HG03521 (cell line): ENCODE results near the gene PAM16.

Experiments
- ATAC-seq: cut with Tn5 transposase; IDR thresholded peaks from one replicate; pipeline ENCODE4 v1.9.1; 2021; ENCODE audit warnings: mild to moderate bottlenecking, moderate library complexity; ENCODE audit not compliant: unreplicated experiment

Gene PAM16

GRCh38 chr16:4383591-4384444 is 32.7 kb upstream of the PAM16 start:
- no peak for ATAC-seq

- ATAC-seq = no peak
Observed at GRCh38 chr16:4382795-4383357, 31.8 kb upstream of the PAM16 start.

- no peak for ATAC-seq
Observed at GRCh38 chr16:4381935-4382794, 31.0 kb upstream of the PAM16 start.

GRCh38 chr16:4381072-4381934 is 30.2 kb upstream of the PAM16 start:
- ATAC-seq = no peak

- no peak for ATAC-seq
Observed at GRCh38 chr16:4380119-4381063, 29.3 kb upstream of the PAM16 start.

GRCh38 chr16:4378999-4379690 is 28.0 kb upstream of the PAM16 start:
- ATAC-seq = no peak

- no peak for ATAC-seq
Observed at GRCh38 chr16:4378161-4378666, 27.1 kb upstream of the PAM16 start.

GRCh38 chr16:4377573-4378154 is 26.5 kb upstream of the PAM16 start:
- ATAC-seq = no peak

- no peak for ATAC-seq
Observed at GRCh38 chr16:4376893-4377572, 25.9 kb upstream of the PAM16 start.

- no peak for ATAC-seq
Observed at GRCh38 chr16:4376126-4376892, 25.2 kb upstream of the PAM16 start.

GRCh38 chr16:4375717-4376116 is 24.6 kb upstream of the PAM16 start:
- no peak for ATAC-seq

GRCh38 chr16:4373909-4374742 is 23.0 kb upstream of the PAM16 start:
- ATAC-seq = no peak

GRCh38 chr16:4373356-4373908 is 22.3 kb upstream of the PAM16 start:
- no peak for ATAC-seq

GRCh38 chr16:4372578-4373355 is 21.6 kb upstream of the PAM16 start:
- no peak for ATAC-seq

- ATAC-seq = peak; percentile 17
Observed at GRCh38 chr16:4372001-4372577, 21.0 kb upstream of the PAM16 start.
